ENCODE results near the gene TTC17. TPM values are rescaled to one million over a fixed set of nuclear protein-coding genes. Genes with fewer than 3 reads are reported as not detected.

The TTC17 gene
- total and polyA plus RNA-seq, 9 of the 15 experiments (the other 6 are each of a cell fraction or from before 2014, with no cell fraction given): 19.7 to 99.1 (median 53.3) TPM

DNA sequence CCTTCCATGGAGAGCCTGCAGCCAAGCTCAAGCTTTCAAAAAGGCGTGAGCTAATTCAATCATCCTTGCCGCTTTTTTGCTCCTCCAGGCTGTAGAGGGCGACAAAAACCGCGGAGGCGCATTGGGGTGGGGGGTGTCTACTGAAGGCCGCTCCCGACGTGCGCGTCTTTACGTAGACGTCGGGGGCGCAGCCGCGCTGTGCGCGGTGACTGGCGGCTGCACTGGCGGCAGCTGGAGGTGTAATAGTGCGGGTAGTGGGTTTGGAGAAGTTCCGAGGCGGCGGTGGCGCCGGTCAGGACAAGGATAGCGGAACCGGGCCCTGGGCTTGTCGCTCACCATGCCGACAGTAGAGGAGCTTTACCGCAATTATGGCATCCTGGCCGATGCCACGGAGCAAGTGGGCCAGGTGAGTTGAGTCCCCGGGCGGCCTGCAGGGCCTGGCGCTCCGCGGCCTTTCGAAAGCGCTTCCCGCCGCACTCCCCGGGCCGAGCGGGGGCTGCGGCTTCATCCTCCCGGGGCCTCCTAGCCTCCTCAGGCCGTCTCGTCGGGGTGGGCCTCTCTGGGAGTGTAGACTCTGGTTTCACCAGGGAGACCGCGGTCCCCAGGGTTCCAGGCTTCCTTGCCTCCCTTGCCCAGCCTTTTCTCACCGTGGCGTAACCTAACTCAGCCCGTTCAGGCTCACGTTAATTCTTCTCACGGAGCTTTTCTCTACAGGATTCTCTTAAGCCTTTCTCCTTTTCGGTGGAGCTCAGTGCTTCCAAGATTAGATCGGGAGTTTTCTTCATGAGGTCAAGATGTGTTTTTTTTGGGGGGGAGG is 46.7 kb upstream of the TTC17 start, which contains the start of gene API5 (continued):
- TF ChIP-seq RB1 (IDR thresholded peaks at IDR 0.05; ENCODE audit: low read depth) (peak; percentile 87), RCOR1 (IDR thresholded peaks at IDR 0.05; ENCODE audit: borderline replicate concordance in 1 of 2, low read depth in 2 of 2, low read length in 2 of 2) (peak in 1 of 2 experiments; percentile 76; a peak in 2 of 4 replicates), HDGF (IDR thresholded peaks at IDR 0.05) (no peak), CHAMP1 (IDR thresholded peaks at IDR 0.05) (peak; percentile 94), PHTF2 (CRISPR knock-in tag; IDR thresholded peaks at IDR 0.05) (no peak), BRD4 (IDR thresholded peaks at IDR 0.05) (0 out of 2 replicates have a peak, but pooled peaks have one; percentile 43), MNT (conservative IDR thresholded peaks at IDR 0.05) (peak; percentile 51 to 84), ZNF561 (CRISPR knock-in tag; conservative IDR thresholded peaks at IDR 0.05) (no peak), POLR2AphosphoS5 (IDR thresholded peaks at IDR 0.05; ENCODE audit: control insufficient read depth, insufficient read depth, low read depth, low read length) (peak; percentile 72), MTA2 (IDR thresholded peaks at IDR 0.05; ENCODE audit: low read depth) (no peak), DPF2 (IDR thresholded peaks at IDR 0.05) (0 out of 2 replicates have a peak, but pooled peaks have one; percentile 6), ZNF696 (CRISPR knock-in tag; conservative IDR thresholded peaks at IDR 0.05) (no peak), PML (IDR thresholded peaks at IDR 0.05; ENCODE audit: low read length) (peak; percentile 68; the same call in 1 of the 2 replicates), BRD9 (IDR thresholded peaks at IDR 0.05; ENCODE audit: low read depth, partially characterized antibody) (no peak), SMARCE1 (IDR thresholded peaks at IDR 0.05) (0 out of 2 replicates have a peak, but pooled peaks have one; percentile 19), IRF2 (CRISPR knock-in tag; IDR thresholded peaks at IDR 0.05) (no peak), KDM4B (IDR thresholded peaks at IDR 0.05; ENCODE audit: borderline replicate concordance in 2 of 2, low read depth in 1 of 2) (peak in 1 of 2 experiments; percentile 66; a peak in 1 of 4 replicates), PHF20 (IDR thresholded peaks at IDR 0.05; ENCODE audit: partially characterized antibody) (peak; percentile 78), FOXP1 (CRISPR knock-in tag; IDR thresholded peaks at IDR 0.05) (0 out of 2 replicates have a peak, but pooled peaks have one; percentile 39), ZNF384 (IDR thresholded peaks at IDR 0.05; ENCODE audit: low read depth, low read length) (no peak), SMAD1 (IDR thresholded peaks at IDR 0.05; ENCODE audit: low read depth, low read length, partially characterized antibody) (peak; percentile 63), ZNF253 (CRISPR knock-in tag; conservative IDR thresholded peaks at IDR 0.05) (no peak), HMBOX1 (IDR thresholded peaks at IDR 0.05) (no peak)
- TF ChIP-seq, protein P1, sequence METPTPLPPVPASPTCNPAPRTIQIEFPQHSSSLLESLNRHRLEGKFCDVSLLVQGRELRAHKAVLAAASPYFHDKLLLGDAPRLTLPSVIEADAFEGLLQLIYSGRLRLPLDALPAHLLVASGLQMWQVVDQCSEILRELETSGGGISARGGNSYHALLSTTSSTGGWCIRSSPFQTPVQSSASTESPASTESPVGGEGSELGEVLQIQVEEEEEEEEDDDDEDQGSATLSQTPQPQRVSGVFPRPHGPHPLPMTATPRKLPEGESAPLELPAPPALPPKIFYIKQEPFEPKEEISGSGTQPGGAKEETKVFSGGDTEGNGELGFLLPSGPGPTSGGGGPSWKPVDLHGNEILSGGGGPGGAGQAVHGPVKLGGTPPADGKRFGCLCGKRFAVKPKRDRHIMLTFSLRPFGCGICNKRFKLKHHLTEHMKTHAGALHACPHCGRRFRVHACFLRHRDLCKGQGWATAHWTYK (CRISPR knock-in tag; IDR thresholded peaks at IDR 0.05): no peak

Measured in K562 (cell line).